ENCODE measurements around the gene KCNQ5. TPM values are rescaled to one million over a fixed set of nuclear protein-coding genes. Genes with fewer than 3 reads are reported as not detected.

Gene KCNQ5
- total RNA-seq, 1 experiment from 2014 or later, result 9.4 TPM

- ATAC-seq (no peak), DNase-seq (ENCODE audit: low read depth, low spot score) (no peak)
- H3K9me3 ChIP-seq (ENCODE audit: control insufficient read depth, insufficient read depth, low read depth, low read length), result peaks cover 13% of the 10 kb centered on the region; the same call in 1 of the 2 replicates
- POLR2A ChIA-PET, result no interaction called here
- TF ChIP-seq REST (IDR thresholded peaks at IDR 0.05; ENCODE audit: insufficient read depth in 1 of 2, low read depth in 2 of 2, low read length in 1 of 2), result no peak
- no peak for TF ChIP-seq POLR2AphosphoS5 (IDR thresholded peaks at IDR 0.05; ENCODE audit: low read depth, low read length)
- no peak for TF ChIP-seq SIN3A (IDR thresholded peaks at IDR 0.05; ENCODE audit: borderline replicate concordance, insufficient read depth, low read depth, low read length)
- TF ChIP-seq TCF7L2 (IDR thresholded peaks at IDR 0.05; ENCODE audit: low read depth, low read length), result no peak
- TF ChIP-seq CTCF (IDR thresholded peaks at IDR 0.05), result no peak
- no peaks in the 10 kb centered on the region for H3K4me1 ChIP-seq (ENCODE audit: control insufficient read depth, insufficient read depth, low read length)
- no peak overlapping the region for H3K4me3 ChIP-seq (ENCODE audit: low read depth in 2 of 2, low read length in 2 of 2)
- no peaks in the 10 kb centered on the region for H3K36me3 ChIP-seq (ENCODE audit: control insufficient read depth, insufficient read depth, low read length)
- no TSS peak for BruUV-seq (replicated peaks)
- no peaks in the 10 kb centered on the region for H3K27me3 ChIP-seq (ENCODE audit: control insufficient read depth, insufficient read depth, low read length)
- H3K27ac ChIP-seq (ENCODE audit: low read length), result no peak overlapping the region
- in situ Hi-C loops (cut with HindIII; ENCODE audit: low pct_unique_long_range_greater_than_20kb, low sequenced_read_pairs), result no loop called here
- CTCF ChIA-PET, result no interaction called here
- intact Hi-C loops (cut with micrococcal nuclease; ENCODE audit: unreplicated experiment), result no loop called here
Measured at GRCh38 chr6:73042892-73043291, 421.0 kb downstream of the KCNQ5 start.

DNA sequence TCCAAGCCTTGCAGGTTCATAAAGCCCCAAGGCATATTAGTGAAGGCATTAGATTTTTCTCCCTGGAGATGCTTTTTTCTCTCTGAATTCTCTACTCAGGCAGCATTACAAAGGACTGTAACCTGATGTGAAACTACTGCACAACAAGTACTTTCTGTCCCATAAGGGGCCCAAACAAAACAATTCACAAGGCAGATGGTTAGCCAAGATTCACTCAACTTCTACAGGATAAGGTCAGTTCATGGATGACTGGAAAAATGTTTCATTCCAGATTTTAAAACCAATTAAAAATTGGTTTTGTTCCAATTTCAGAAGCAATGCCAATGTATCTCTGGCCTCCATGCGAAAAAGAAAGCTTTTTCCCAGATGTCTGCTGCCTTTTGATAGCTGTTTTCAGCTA lies 421.6 kb downstream of the KCNQ5 start:
- Histone ChIP-seq H3K36me3 (ENCODE audit: control insufficient read depth, insufficient read depth, low read length) (no peaks in the 10 kb centered on the region), H3K4me3 (ENCODE audit: low read depth in 2 of 2, low read length in 2 of 2) (no peak overlapping the region), H3K9me3 (ENCODE audit: control insufficient read depth, insufficient read depth, low read depth, low read length) (peaks cover 13% of the 10 kb centered on the region; the same call in 1 of the 2 replicates), H3K27me3 (ENCODE audit: control insufficient read depth, insufficient read depth, low read length) (no peaks in the 10 kb centered on the region), H3K27ac (ENCODE audit: low read length) (no peak overlapping the region), H3K4me1 (ENCODE audit: control insufficient read depth, insufficient read depth, low read length) (no peaks in the 10 kb centered on the region)
- intact Hi-C loops (cut with micrococcal nuclease; ENCODE audit: unreplicated experiment) (no loop called here), in situ Hi-C loops (cut with HindIII; ENCODE audit: low pct_unique_long_range_greater_than_20kb, low sequenced_read_pairs) (no loop called here)
- CTCF ChIA-PET, result no interaction called here
- ATAC-seq (no peak), DNase-seq (ENCODE audit: low read depth, low spot score) (no peak)
- BruUV-seq (replicated peaks), result no TSS peak
- TF ChIP-seq POLR2AphosphoS5 (IDR thresholded peaks at IDR 0.05; ENCODE audit: low read depth, low read length), result no peak
- no peak for TF ChIP-seq TCF7L2 (IDR thresholded peaks at IDR 0.05; ENCODE audit: low read depth, low read length)
- no peak for TF ChIP-seq REST (IDR thresholded peaks at IDR 0.05; ENCODE audit: insufficient read depth in 1 of 2, low read depth in 2 of 2, low read length in 1 of 2)
- no peak for TF ChIP-seq SIN3A (IDR thresholded peaks at IDR 0.05; ENCODE audit: borderline replicate concordance, insufficient read depth, low read depth, low read length)
- POLR2A ChIA-PET, result no interaction called here

Measured in Panc1 (cell line).